ENCODE data around the gene DNAAF5.
"Not testable (repeated sequence)": the region's sequence is repeated elsewhere in the genome, so short reads cannot be mapped to it uniquely, and the experiment has no call there.

The DNAAF5 gene

DNA sequence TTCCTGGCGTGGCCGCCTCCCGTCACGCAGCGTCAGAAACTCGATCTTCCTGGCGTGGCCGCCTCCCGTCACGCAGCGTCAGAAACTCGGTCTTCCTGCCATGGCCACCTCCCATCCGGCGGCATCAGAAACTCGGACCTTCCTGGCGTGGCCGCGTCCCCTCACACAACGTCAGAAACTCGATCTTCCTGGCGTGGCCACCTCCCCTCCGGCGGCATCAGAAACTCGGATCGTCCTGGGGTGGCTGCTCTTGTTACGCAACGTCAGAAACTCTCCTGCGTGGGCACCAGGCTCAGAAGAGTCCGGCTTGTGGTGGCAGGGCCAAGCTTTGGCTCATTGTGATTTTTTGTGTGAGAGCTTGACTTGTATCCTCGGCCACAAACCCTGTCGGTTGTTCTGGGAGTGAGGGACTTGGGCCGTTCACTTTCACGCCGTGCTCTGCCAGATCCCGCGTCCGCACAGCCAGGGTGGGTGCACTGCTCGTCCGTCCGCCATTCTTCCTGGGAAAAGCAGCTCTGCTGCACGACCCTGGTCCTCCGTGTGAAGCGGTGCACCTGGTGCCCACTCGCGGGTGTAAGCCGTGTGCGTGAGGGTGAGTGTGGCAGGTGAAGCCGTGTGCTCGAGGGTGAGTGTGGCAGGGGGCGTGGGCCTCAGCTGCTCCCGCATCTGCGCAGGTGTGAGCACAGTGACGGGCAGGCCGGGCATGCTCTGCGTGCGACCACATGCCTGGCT is 56.4 kb downstream of the DNAAF5 start:
- no peak for DNase-seq (ENCODE audit: low read depth)

DNA sequence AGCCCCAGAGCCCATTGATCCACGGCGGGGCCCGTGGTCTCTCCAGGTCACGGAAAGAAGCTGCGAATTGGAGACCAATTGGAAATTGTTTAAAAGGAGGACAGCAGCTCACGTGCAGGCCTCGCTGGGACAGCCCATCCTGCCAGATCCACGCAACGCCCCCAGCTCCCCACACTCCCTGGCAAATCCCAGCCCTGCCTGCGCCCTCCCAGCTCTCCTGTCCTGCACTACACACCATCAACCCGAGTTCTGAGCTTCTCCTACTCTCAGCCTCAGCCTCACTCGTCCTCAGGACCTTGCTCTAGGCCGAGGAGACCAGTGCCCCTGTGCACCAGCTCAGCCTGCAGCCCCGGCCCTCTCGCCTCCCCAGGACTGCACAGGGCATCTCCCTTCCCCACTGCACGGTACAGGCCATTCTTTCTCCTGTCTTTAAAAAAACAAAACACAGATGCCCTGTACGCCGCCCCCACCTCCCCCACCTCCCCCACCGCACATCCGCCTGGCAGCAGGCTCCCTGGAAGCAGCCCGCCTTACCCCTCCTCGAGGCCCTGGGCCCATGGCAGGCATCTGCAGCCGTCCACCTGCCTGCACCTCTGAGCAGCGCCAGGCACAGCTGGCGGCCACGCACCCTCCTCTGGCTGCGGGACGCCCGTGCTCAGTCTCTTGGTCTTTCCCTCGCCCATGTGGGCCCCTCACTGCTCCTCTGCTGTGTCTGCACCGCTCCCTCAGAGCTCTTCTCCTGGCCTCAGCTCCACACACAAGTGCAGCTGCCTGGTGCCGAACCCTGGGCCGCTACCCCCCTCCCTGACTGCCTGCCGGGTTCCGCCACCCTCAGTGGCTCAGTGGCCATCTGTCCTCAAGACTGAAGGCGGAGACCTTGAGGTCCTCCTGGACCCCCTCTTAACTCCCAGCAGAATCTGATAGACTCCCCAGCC is 57.3 kb downstream of the DNAAF5 start:
- no peak for DNase-seq (ENCODE audit: low read depth)

DNA sequence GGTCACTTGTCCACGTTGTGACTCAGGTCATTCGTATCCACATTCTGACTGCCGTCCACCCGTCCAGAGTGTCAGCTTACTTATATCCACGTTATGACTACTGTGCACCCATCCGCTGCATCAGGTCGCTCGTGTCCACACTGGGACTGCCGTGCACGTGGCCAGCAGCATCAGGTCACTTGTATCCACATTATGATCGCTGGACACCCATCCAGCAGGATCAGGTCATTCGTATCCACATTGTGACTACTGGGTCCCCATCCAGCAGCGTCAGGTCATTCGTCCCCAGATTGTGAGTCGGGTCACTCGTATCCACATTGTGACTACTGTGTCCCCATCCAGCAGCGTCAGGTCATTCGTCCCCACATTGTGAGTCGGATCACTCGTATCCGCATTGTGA is 58.5 kb downstream of the DNAAF5 start:
- DNase-seq (ENCODE audit: low read depth), result no peak

DNA sequence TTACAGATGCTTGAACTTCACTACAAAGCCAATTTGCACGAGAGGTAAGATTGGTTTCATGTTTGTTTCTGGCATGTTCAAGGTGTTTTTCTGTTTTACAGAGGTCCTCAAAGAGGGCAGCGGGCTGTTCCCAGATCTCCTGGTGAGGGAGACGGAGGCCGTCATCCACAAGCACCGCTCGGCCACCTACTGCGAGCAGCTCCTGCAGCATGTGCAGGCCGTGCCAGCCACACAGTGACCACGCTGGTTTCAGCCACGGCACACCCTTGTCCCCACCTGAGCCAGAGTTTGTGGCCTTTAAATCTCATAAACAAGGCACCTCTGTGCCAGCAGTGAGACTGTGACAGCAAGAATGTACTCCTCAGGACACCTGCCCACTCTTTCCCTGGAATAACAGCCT is 58.9 kb downstream of the DNAAF5 start:
- DNase-seq (ENCODE audit: low read depth), result no peak

DNA sequence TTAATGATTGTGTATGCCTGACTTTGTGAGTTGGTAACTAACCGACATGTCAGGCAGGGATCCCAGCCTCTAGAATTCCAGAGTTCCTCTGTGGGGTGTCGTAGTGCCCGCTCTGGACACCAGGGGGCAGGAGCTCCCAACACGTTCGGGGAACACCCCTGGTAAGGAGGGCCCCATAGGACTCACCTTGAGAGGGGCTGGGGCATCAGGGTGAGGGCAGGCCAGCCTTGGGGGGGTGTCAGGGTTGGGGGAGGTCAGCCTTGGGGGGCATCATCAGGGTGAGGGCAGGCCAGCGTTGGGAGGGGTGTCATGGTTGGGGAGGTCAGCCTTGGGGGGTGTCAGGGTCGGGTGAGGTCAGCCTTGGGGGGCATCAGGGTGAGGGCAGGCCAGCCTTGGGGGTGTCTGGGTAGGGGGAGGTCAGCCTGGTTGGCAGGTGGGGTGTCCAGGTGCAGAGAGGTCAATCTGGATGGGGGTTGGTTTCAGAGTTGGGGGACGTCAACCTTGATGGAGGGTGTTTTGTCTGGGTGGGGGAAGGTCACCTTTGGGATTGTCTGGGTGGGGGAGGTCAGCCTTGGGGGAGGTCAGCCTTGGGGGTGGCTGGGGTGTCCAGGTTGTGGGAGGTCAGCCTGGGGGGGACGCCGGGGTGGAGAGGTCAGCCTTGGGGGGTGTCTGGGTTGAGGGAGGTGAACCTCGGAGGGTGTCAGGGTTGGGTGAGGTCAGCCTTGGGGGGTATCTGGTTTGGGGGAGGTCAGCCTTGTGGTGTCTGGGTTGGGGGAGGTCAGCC is 60.2 kb downstream of the DNAAF5 start:
- peak; percentile 59 for DNase-seq (ENCODE audit: low read depth)

DNA sequence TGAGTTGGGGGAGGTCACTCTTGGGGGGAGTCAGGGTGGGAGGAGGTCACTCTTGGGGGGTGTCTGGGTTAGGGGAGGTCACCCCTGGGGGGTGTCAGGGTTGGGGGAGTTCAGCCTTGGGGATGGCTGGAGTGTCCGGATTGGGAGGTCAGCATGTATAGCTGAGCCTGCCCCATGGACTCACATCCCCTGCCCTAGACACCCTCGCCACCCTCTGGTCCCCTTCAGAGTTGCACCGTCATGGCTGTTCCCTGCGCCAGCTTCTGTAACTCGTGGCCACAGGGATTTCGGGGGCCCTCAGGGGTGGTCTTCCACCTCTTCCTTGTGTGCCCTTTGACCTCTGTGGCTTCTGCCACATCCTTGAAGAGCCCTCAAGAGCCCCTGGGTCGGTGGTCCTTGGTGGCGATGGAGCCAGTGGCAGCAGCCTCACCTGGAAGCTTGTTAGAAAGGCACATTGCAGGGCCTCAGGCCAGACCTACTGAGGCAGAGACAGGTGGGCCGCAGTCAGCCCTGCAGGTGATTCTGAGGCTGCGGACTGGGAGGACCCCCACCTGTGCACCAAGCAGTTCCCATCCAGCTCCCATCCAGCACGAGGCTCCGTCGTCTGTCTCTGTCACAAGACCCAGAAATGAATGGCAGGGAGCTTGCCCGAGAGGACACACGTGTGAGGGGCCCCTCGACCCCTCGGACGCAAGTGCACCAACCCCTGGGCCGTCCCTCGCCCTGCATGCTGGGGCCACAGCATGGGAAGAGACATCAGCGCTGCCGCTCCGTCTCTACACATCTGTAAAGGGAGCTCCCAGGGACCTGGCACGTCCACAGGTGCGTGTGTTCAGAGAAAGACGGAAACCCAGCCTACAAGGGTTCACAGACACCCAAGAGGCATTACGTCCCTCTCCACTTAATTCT is 61.1 kb downstream of the DNAAF5 start:
- no peak for DNase-seq (ENCODE audit: low read depth)

DNA sequence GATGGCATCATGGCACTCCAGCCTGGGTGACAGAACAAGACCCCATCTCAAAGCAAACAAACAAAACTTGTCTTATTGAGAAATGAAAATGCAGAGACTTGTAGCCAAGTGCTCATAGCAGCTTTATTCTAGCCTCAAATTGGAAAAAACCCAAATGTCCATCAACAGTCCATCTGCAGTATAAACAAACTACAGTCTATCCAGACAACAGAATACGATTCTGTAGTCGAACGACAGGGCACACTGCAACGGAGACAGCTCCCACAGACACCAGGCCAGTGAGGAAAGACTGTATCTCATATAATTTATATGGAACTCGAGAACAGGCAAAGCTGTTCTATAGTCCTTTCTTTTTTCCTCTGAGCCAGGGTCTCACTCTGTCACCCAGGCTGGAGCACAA is 65.0 kb downstream of the DNAAF5 start:
- DNase-seq (ENCODE audit: low read depth), result no peak

DNA sequence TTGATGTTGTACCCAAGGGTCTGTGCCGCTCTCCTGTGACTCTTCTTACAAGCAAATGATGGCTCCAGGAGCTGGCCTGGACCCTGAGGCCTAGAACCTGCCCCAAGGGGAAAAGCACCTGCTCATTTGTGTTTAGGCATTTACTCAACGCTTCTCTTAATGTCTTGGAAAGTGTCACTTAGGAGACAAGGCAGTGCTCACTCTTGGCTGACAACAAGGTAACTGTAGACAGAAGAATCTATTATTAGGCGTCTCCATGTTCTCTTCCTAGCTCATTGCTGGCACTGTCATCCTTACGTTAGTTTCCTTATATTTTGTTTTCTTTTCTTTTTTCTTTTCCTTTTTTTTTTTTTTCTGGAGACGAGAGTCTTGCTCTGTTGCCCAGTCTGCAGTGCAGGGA is 67.7 kb downstream of the DNAAF5 start:
- no peak for DNase-seq (ENCODE audit: low read depth)

DNA sequence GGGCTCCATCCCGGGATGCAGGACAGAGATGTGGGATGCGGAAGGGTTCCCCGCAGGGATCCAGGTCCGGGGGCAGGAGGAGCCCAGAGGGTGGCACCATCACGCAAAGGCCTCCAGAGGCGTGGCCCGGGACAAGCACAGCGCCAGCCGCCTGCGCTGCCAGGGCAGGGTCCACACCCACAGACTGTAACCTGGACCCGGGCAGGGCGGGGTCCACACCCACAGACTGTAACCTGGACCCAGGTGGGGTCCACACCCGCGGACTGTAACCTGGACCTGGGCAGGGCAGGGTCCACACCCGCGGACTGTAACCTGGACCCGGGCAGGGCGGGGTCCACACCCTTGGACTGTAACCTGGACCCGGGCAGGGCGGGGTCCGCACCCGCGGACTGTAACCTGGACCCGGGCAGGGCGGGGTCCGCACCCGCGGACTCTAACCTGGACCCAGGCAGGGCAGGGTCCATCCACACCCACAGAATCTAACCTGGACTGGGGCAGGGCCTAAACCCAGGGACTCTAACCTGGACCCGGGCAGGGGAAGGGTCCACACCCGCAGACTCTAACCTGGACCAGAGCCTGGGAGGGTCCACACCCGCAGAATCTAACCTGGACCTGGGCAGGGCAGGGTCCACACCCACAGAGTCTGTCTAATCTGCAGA is 68.3 kb downstream of the DNAAF5 start:
- no peak for DNase-seq (ENCODE audit: low read depth)

DNA sequence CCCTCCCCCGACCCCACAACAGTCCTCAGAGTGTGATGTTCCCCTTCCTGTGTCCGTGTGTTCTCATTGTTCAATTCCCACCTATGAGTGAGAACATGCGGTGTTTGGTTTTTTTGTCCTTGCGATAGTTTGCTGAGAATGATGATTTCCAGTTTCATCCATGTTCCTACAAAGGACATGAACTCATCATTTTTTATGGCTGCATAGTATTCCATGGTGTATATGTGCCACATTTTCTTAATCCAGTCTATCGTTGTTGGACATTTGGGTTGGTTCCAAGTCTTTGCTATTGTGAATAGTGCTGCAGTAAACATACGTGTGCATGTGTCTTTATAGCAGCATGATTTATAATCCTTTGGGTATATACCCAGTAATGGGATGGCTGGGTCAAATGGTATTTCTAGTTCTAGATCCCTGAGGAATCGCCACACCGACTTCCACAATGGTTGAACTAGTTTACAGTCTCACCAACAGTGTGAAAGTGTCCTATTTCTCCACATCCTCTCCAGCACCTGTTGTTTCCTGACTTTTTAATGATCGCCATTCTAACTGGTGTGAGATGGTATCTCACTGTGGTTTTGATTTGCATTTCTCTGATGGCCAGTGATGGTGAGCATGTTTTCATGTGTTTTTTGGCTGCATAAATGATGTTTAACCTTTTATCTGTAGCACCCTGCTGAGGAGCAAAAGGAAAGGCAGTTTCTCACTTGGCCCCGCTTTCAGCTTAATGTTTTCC is 70.1 kb downstream of the DNAAF5 start:
- DNase-seq (ENCODE audit: low read depth), result not testable (repeated sequence)

DNA sequence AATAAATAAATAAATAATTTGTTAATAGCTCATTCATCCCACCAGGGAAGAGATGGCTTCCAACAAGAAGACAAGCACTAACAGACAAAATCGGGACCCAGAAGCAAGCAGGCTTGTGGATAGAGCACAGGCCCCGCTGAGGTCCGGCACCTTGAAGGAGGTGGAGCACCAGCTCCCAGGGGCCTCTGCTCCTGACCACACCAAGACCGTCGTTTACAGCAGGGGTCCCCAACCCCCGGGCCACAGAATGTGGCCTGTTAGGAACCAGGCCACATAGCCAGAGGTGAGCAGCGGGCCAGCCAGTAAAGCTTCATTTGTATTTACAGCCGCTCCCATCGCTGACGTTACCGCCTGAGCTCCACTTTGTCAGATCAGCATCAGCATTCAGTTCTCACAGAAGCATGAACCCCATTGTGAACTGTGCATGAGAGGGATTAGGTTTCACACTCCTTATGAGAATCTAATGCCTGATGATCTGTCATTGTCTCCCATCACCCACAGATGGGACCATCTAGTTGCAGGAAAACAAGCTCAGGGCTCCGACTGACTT is 72.5 kb downstream of the DNAAF5 start:
- DNase-seq (ENCODE audit: low read depth), result no peak

DNA sequence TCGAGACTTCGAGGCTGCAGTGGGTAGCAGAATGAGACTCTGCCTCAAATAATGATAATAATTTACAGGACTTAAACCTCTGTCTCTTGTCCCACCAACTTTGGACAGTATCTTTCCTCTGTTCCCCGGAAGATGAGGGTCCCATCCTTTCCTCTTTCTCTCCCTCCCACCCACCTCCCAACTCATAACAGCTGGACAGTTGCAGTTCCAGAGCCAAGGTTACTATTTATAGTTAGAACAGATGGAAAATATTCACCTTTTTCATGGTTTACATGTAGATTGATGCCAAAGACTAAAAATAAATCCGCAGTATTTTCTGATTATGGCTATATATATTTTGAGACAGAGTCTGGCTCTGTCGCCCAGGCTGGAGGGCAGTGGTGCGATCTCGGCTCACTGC is 74.2 kb downstream of the DNAAF5 start:
- no peak for DNase-seq (ENCODE audit: low read depth)

DNA sequence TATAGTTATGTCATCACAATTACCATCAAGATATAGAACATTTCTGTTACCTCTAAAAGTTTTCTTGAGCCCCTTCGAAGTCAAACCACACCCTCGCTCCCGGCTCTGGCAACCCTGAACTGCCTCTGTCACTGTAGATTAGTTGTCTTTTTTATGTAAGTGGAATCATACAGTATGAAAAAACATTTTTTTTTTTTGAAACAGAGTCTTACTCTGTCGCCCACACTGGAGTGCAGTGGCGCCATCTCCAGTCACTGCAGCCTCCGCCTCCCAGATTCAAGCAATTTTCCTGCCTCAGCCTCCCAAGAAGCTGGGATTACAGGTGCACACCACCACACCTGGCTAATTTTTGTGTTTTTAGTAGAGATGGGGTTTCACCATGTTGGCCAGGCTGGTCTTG is 74.9 kb downstream of the DNAAF5 start:
- not testable (repeated sequence) for DNase-seq (ENCODE audit: low read depth)

DNA sequence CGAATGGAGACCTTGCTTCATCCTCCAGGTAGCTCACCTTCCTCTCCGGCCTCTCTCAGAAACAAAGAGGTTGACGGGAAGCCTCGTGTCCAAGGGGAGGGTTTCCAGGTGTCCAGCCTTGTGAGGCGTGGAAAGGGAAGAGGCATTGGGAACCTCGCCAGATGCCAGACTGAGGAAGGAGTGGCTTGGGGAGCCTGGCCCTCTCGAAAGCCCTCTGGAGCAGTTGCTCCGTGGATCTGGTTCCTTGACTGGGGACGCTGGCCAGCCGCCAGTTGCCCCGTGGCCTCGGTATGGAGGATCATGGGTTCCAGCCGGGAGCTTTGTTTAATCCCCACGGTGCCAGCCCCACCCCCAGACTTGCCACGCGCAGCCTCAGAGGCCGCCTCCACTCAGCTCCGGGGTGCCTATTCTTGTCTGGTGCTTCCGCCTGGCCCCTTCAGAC is 75.5 kb downstream of the DNAAF5 start:
- DNase-seq (ENCODE audit: low read depth), result no peak

DNA sequence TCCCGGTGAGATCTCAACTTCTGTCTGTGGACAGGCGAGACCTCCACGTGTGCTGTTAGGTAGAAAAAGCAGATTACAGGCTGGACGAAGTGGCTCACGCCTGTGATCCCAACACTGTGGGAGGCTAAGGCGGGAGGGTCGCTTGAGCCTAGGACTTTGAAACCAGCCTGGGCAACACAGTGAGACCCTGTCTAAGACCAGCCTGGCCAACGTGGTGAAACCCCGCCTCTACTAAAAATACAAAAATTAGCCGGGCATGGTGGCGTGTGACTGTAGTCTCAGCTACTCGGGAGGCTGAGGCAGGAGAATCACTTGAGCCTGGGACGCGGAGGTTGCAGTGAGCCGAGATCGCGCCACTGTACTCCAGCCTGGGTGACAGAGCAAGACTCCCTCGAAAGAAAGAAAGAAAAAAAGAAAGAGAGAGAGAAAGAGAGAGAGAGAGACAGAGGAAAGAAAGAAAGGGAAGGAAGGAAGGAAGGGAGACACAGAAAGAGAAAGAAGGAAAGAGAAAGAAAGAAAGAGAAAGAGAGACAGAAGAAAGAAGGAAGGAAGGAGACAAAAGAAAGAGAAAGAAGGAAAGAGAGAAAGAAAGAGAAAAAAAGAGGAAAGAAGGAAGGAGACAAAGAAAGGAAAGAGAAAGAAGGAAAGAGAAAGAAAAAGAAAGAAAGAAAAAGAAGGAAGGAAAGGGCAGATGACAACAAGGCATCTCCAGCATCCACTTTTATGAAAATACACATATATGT is 76.2 kb downstream of the DNAAF5 start:
- DNase-seq (ENCODE audit: low read depth), result no peak

DNA sequence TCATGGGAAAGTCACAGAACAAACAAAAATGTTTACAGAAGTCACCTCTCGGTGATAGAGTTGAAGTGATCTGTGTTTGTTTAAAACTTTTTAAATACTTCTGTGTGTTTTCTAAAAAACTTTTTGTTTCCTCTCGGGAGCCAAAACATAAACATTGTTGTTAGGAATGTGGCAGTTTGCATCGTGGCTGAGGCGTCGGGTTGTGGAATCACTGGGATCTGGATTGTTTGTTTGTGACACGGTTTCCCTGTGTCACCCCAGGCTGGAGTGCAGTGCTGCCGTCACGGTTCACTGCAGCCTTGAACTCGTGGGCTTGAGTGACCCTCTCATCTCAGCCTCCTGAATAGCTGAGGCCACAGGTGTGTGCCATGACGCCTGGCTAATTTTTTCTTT is 76.7 kb downstream of the DNAAF5 start:
- no peak for DNase-seq (ENCODE audit: low read depth)

DNA sequence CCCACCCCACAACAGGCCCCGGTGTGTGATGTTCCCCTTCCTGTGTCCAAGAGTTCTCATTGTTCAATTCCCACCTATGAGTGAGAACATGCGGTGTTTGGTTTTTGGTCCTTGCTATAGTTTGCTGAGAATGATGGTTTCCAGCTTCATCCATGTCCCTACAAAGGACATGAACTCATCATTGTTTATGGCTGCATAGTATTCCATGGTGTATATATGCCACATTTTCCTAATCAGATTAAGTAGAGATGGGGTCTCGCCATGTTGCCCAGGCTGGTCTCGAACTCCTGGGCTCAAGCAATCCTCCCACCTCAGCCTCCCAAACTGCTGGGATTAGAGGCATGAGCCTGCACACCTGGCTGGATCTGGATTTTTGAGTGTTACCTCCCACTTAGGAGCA is 77.3 kb downstream of the DNAAF5 start:
- not testable (repeated sequence) for DNase-seq (ENCODE audit: low read depth)

DNA sequence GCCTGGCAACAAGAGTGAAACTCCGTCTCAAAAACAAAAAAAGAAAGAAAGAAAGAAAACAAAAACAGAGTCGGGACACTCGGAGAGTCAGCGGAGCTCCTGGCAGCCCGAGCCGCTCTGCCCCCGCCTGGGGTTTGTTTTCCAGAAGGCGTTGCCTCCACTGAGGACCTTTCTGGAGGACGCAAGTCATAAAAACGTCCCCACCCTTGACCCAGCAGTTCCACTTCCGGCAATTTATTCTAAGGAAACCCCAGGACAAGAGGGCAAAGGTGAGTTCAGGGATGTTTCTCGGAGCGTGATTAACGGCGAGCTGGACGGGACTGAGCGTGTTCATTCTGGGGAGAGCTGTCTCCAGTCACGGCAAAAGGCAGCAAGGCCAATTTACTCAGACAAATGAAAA is 78.8 kb downstream of the DNAAF5 start:
- DNase-seq (ENCODE audit: low read depth), result no peak

Data from activated T-cell treated with anti-CD3 and anti-CD28 coated beads for 48 hours (primary cell).